ENCODE results near the gene OSBPL5. TPM values are rescaled to one million over a fixed set of nuclear protein-coding genes. Genes with fewer than 3 reads are reported as not detected.
"Not testable (repeated sequence)": the region's sequence is repeated elsewhere in the genome, so short reads cannot be mapped to it uniquely, and the experiment has no call there.

The OSBPL5 gene
- total RNA-seq, 1 donor = 12.2 TPM

DNA sequence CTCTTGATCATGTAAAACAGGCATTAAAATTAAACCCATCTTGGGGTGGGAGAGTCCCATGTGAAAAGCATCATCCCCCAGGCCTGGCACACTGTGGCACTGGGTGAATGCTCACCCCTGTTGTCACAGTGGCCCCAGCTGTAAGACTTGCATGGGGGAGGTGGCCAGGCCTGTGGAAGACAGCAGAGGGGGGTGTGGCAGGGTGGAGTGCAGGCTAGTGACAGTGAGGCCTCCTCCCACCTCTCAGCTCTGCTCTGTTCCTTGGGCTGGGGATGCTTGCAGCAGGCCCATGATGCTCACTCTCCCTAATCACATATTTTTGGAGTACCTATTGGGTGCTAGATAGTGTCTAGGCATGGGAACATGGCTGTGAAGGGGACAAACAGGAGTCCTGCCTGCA is 10.1 kb upstream of the OSBPL5 start:
- H3K27me3 ChIP-seq (ENCODE audit: insufficient read depth, low read length) = peaks cover 3% of the 10 kb centered on the region
- no peak overlapping the region for H3K4me3 ChIP-seq (ENCODE audit: low read length)
- peaks cover 16% of the 10 kb centered on the region for H3K9me3 ChIP-seq (ENCODE audit: low read depth, low read length)
- no peaks in the 10 kb centered on the region for H3K4me1 ChIP-seq (ENCODE audit: insufficient read depth, low read length)

- H3K4me1 ChIP-seq (ENCODE audit: insufficient read depth, low read length) = peaks cover 5% of the 10 kb centered on the region
- H3K9me3 ChIP-seq (ENCODE audit: low read depth, low read length) = peaks cover 16% of the 10 kb centered on the region
- no peak overlapping the region for H3K4me3 ChIP-seq (ENCODE audit: low read length)
- peaks cover 5% of the 10 kb centered on the region for H3K27me3 ChIP-seq (ENCODE audit: insufficient read depth, low read length)
Measured at GRCh38 chr11:3174387-3174786, 9.3 kb upstream of the OSBPL5 start.

DNA sequence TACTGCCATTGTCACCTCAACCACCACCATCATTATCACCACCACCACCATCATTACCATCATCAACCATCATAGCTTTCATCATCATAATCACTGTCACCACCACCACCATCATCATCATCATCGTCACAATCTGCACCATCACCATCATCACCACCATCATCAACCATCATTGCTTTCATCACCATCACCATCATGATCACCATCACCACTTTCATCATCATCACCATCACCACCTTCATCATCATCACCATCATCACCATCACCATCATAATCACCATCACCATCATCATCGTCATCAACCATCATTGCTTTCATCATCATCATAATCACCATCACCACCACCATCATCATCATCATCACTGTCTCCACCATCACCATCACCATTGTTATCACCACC is 8.7 kb upstream of the OSBPL5 start:
- H3K4me3 ChIP-seq (ENCODE audit: low read length) = no peak overlapping the region
- H3K4me1 ChIP-seq (ENCODE audit: insufficient read depth, low read length) = peaks cover 11% of the 10 kb centered on the region
- peaks cover 5% of the 10 kb centered on the region for H3K27me3 ChIP-seq (ENCODE audit: insufficient read depth, low read length)
- peaks cover 16% of the 10 kb centered on the region for H3K9me3 ChIP-seq (ENCODE audit: low read depth, low read length)

DNA sequence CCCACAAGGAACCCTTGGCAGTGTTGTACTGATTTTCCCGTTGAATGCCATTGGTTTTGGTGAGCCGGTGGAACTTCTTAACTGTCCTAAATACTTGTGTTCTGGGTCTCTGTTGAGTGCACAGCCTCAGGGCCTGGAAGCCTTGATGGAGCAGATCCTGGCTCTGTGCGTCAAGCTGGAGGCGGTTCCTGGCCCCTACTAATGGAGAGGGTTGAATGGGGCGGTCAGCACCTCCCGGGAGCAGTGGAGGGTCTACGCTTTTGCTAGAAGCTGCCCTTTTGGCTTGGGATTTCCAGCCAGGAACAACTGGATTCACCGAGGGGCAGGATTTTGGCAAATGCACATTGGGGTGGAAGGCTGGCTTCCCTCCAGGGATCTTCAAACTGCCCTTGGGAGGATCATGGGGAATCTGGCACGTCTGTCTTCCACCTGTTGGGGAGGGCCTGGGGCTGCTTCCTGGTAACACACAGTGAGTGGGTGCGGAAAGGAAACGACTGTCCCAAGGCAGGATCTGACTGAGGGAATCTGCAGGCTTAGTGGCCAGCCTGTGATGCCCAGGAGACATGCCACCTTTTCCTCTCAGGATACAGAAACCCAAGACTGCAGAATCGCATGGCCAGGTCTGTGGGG is 6.9 kb upstream of the OSBPL5 start:
- H3K9me3 ChIP-seq (ENCODE audit: low read depth, low read length) = peaks cover 10% of the 10 kb centered on the region
- peaks cover 5% of the 10 kb centered on the region for H3K27me3 ChIP-seq (ENCODE audit: insufficient read depth, low read length)
- no peak overlapping the region for H3K4me3 ChIP-seq (ENCODE audit: low read length)
- peaks cover 11% of the 10 kb centered on the region for H3K4me1 ChIP-seq (ENCODE audit: insufficient read depth, low read length)

DNA sequence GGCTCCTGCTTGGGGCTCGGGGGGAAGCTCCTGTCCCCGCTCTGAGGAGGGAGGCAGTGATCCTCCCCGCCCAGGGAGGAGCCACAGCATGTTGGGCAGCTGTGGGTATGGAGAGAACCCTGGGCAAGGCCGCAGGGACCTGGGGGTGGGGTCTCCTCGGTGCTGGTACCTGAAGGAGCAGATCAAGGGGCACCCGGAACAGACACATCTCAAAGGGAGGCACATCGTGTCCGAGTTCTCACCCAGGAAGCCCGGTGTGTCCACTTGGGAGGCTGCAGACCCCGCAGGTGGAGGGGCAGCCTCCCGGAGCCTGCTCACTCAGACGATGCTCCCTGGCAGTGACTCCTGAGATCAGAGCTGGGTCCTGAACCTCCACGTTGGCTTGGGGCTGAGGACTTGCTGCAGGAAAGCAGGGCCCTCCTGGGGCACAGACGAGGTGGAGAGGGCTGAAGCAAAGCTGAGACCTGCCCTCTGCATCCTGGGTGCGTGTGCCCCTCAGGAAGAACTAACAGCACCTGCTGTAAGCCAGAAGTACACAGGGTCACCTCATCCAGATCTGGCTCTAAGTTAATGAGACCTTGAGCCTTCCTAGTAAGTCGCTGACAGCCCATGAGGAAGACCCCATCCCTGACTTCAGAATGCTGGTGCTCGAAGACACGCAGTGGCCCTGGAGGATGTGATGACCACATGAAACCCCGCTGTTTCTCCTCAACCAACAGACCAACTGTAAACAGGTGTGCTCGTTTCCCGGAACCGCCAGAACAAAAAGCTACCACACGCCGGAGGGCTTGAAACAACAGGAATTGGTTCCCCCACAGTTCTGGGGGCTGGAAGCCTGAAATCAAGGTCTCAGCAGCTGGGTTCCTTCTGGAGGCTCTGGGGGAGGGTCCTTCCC is 5.9 kb upstream of the OSBPL5 start:
- peaks cover 11% of the 10 kb centered on the region for H3K4me1 ChIP-seq (ENCODE audit: insufficient read depth, low read length)
- H3K9me3 ChIP-seq (ENCODE audit: low read depth, low read length) = peaks cover under 1% of the 10 kb centered on the region
- no peak overlapping the region for H3K4me3 ChIP-seq (ENCODE audit: low read length)
- peaks cover 2% of the 10 kb centered on the region for H3K27me3 ChIP-seq (ENCODE audit: insufficient read depth, low read length)

DNA sequence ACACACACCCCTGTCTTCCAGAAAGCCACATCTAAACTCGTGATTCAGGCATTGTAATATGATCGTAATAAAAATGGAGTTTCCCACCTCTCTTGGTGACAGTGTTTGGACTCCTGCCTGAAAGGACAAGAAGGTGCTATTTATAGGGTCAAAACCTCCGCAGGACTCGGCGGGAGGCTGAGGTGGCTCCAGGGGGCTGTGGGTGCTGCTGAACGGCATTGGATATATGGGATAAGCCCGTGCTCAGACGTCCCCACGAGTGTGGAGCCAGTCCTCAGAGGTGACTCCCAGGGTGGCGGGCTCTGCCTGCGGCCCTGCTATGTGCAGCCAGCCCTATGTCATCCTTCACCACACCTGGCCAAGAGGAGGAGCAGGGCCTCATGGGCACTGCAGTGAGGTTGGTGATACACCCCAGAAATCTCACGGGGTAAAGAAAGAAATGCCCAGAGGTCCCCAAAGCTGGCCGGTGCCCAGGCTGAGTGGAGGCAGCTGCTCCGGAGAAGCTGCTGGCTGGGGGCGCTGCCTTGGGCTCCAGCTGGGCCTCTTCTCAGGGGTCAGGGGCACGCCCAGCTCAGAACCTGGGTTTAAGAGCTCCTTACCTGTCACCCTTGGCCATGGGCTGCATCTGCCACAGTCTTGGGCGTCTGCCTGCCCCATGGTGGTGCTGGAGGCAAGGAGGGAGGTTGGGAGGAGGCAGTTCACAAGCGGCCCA is 5.1 kb upstream of the OSBPL5 start:
- peaks cover 18% of the 10 kb centered on the region for H3K4me1 ChIP-seq (ENCODE audit: insufficient read depth, low read length)
- no peak overlapping the region for H3K4me3 ChIP-seq (ENCODE audit: low read length)
- no peaks in the 10 kb centered on the region for H3K9me3 ChIP-seq (ENCODE audit: low read depth, low read length)
- peaks cover 2% of the 10 kb centered on the region for H3K27me3 ChIP-seq (ENCODE audit: insufficient read depth, low read length)

DNA sequence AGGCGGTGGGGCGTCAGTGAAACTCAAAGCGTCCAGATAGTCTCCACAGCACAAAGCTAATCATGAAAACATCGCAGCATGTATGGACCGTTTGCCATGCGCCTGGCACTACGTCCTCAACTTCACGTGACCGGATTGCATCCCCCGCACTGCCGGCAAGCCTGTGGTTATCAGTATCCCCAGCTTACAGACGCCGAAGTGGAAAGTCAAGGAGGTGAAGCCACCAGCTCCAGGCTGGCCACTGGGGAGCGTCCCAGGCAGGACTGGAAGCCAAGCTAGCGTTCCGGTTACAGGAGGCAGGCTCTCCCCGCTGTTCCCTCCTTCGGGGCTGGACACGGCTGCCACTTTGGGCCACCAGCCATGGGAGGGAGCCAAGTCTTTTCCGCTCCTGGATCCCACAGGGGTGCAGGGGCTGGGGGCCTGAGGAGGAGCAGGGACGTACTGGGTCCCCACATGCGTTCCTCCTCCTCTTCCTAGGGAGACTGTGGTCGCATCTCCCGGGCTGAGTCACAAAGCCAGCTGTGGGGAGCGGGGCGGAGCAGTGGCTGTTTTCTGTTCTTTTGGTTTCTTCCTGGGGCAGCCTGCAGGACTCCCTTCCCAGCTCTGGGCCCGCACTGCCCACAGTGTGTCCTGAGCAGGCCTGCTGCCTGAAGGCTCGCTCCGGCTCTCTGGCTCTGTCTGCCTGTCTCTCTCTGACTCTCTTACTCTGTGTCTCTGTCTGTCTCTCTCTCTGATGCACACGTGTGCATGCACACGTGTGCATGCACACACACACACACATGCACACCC is 4.3 kb upstream of the OSBPL5 start:
- Histone ChIP-seq H3K9me3 (ENCODE audit: low read depth, low read length) (no peaks in the 10 kb centered on the region), H3K4me3 (ENCODE audit: low read length) (no peak overlapping the region), H3K27me3 (ENCODE audit: insufficient read depth, low read length) (peaks cover 2% of the 10 kb centered on the region), H3K4me1 (ENCODE audit: insufficient read depth, low read length) (peaks cover 20% of the 10 kb centered on the region)

- not testable (repeated sequence) for H3K4me3 ChIP-seq (ENCODE audit: low read length); H3K27me3 ChIP-seq (ENCODE audit: insufficient read depth, low read length); H3K9me3 ChIP-seq (ENCODE audit: low read depth, low read length)
- H3K4me1 ChIP-seq (ENCODE audit: insufficient read depth, low read length) = peaks cover 26% of the 10 kb centered on the region
Measured at GRCh38 chr11:3168742-3169254, 3.7 kb upstream of the OSBPL5 start.

- H3K4me3 ChIP-seq (ENCODE audit: low read length) = no peak overlapping the region
- peaks cover 36% of the 10 kb centered on the region for H3K4me1 ChIP-seq (ENCODE audit: insufficient read depth, low read length)
- no peaks in the 10 kb centered on the region for H3K9me3 ChIP-seq (ENCODE audit: low read depth, low read length)
- peaks cover 2% of the 10 kb centered on the region for H3K27me3 ChIP-seq (ENCODE audit: insufficient read depth, low read length)
Measured at GRCh38 chr11:3167143-3168119, 2.3 kb upstream of the OSBPL5 start.

GRCh38 chr11:3166268-3167142 is 1.4 kb upstream of the OSBPL5 start:
- H3K9me3 ChIP-seq (ENCODE audit: low read depth, low read length) = no peaks in the 10 kb centered on the region
- H3K4me3 ChIP-seq (ENCODE audit: low read length) = no peak overlapping the region
- peaks cover 2% of the 10 kb centered on the region for H3K27me3 ChIP-seq (ENCODE audit: insufficient read depth, low read length)
- peaks cover 44% of the 10 kb centered on the region for H3K4me1 ChIP-seq (ENCODE audit: insufficient read depth, low read length)

GRCh38 chr11:3165916-3166267 is 782 bp upstream of the OSBPL5 start:
- Histone ChIP-seq H3K4me1 (ENCODE audit: insufficient read depth, low read length) (peaks cover 50% of the 10 kb centered on the region), H3K4me3 (ENCODE audit: low read length) (no peak overlapping the region), H3K27me3 (ENCODE audit: insufficient read depth, low read length) (peaks cover 2% of the 10 kb centered on the region), H3K9me3 (ENCODE audit: low read depth, low read length) (no peaks in the 10 kb centered on the region)

GRCh38 chr11:3164552-3165151 is 458 bp downstream of the OSBPL5 start:
- Histone ChIP-seq H3K4me1 (ENCODE audit: insufficient read depth, low read length) (peaks cover 57% of the 10 kb centered on the region), H3K4me3 (ENCODE audit: low read length) (peak overlapping the region; percentile 55), H3K27me3 (ENCODE audit: insufficient read depth, low read length) (no peaks in the 10 kb centered on the region), H3K9me3 (ENCODE audit: low read depth, low read length) (no peaks in the 10 kb centered on the region)

- Histone ChIP-seq H3K4me1 (ENCODE audit: insufficient read depth, low read length) (peaks cover 57% of the 10 kb centered on the region), H3K4me3 (ENCODE audit: low read length) (peak overlapping the region; percentile 55)
Measured at GRCh38 chr11:3164138-3164551, 965 bp downstream of the OSBPL5 start.

More at GRCh38 chr11:3164138-3164551, 965 bp downstream of the OSBPL5 start:
- no peaks in the 10 kb centered on the region for H3K9me3 ChIP-seq (ENCODE audit: low read depth, low read length)
- H3K27me3 ChIP-seq (ENCODE audit: insufficient read depth, low read length) = no peaks in the 10 kb centered on the region
